ENCODE results near the gene PDIK1L.

- TF ChIP-seq, protein P1, sequence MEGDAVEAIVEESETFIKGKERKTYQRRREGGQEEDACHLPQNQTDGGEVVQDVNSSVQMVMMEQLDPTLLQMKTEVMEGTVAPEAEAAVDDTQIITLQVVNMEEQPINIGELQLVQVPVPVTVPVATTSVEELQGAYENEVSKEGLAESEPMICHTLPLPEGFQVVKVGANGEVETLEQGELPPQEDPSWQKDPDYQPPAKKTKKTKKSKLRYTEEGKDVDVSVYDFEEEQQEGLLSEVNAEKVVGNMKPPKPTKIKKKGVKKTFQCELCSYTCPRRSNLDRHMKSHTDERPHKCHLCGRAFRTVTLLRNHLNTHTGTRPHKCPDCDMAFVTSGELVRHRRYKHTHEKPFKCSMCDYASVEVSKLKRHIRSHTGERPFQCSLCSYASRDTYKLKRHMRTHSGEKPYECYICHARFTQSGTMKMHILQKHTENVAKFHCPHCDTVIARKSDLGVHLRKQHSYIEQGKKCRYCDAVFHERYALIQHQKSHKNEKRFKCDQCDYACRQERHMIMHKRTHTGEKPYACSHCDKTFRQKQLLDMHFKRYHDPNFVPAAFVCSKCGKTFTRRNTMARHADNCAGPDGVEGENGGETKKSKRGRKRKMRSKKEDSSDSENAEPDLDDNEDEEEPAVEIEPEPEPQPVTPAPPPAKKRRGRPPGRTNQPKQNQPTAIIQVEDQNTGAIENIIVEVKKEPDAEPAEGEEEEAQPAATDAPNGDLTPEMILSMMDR (IDR thresholded peaks at IDR 0.05): no peak
- TF ChIP-seq POLR2AphosphoS5 (IDR thresholded peaks at IDR 0.05): no peak
- TF ChIP-seq POLR2A (IDR thresholded peaks at IDR 0.05; ENCODE audit: low read depth): no peak
Measured at GRCh38 chr1:26079178-26079563, 32.5 kb upstream of the PDIK1L start.
